Caco-2 (cell line): ENCODE results near the gene EXOC6. TPM values are rescaled to one million over a fixed set of nuclear protein-coding genes. Genes with fewer than 3 reads are reported as not detected.
A peak's percentile ranks its signal among the peaks of the same experiment; 100 is the strongest.

Experiments used
- BruUV-seq: library from RNA; stranded (reverse); fragments of 400-500 nt; replicated peaks from 2 replicates; lab custom pipeline; 2021; lab: Mats Ljungman, UMichigan
- CTCF ChIA-PET: fragments of 300-600 bp; sonication (Branson Sonifier 250); formaldehyde crosslinking; loops from one replicate; lab custom pipeline; 2022; ENCODE audit warnings: antibody characterized with exemption; lab: Charles Lee
- POLR2A ChIA-PET: fragments of 300-600 bp; sonication (Branson Sonifier 250); formaldehyde crosslinking; loops from one replicate; lab custom pipeline; 2022; ENCODE audit warnings: antibody characterized with exemption; lab: Charles Lee
- DNase-seq, 2 experiments: peaks; one replicate each; pipeline versions ENCODE4 v3.0.0 to v3.0.0-alpha.2; 2020 to 2022
- H3K27me3 ChIP-seq: replicated peaks from 2 replicates; pipeline ENCODE4 v1.6.0; 2011; ENCODE audit warnings: low read length; ENCODE audit not compliant: control insufficient read depth, insufficient read depth
- H3K36me3 ChIP-seq: 2 replicates; pipeline ENCODE4 v1.5.1; 2011; ENCODE audit warnings: low read length; ENCODE audit not compliant: control insufficient read depth, insufficient read depth
- H3K4me1 ChIP-seq: fragments of 250-450 bp; sonication (Bioruptor Pico); 2 replicates; pipeline ENCODE4 v1.5.1; 2020; ENCODE audit warnings: mild to moderate bottlenecking
- H3K4me3 ChIP-seq: 2 replicates; pipeline ENCODE4 v1.5.1; 2011; ENCODE audit warnings: low read depth, mild to moderate bottlenecking, control low read depth, low read length
- H3K9me3 ChIP-seq: fragments of 250-450 bp; sonication (Bioruptor Pico); 2 replicates; pipeline ENCODE4 v1.5.1; 2020; ENCODE audit warnings: mild to moderate bottlenecking, moderate library complexity
- H3K27ac Mint-ChIP-seq: one replicate; pipeline ENCODE4 v1.8.0; 2022; ENCODE audit warnings: mixed read lengths; ENCODE audit not compliant: unreplicated experiment
- H3K27me3 Mint-ChIP-seq: one replicate; pipeline ENCODE4 v1.8.0; 2022; ENCODE audit warnings: mixed read lengths; ENCODE audit not compliant: insufficient read depth, unreplicated experiment
- H3K36me3 Mint-ChIP-seq: one replicate; pipeline ENCODE4 v1.8.0; 2022; ENCODE audit warnings: mild to moderate bottlenecking, mixed read lengths; ENCODE audit not compliant: insufficient read depth, unreplicated experiment
- H3K4me1 Mint-ChIP-seq: one replicate; pipeline ENCODE4 v1.8.0; 2022; ENCODE audit warnings: low read depth, mixed read lengths; ENCODE audit not compliant: unreplicated experiment
- H3K4me3 Mint-ChIP-seq: one replicate; pipeline ENCODE4 v1.8.0; 2022; ENCODE audit warnings: mild to moderate bottlenecking, moderate library complexity, mixed read lengths; ENCODE audit not compliant: unreplicated experiment
- H3K9me3 Mint-ChIP-seq: one replicate; pipeline ENCODE4 v1.8.0; 2022; ENCODE audit warnings: mixed read lengths; ENCODE audit not compliant: unreplicated experiment
- intact Hi-C: fragments of 100-400 bp; cut with micrococcal nuclease; formaldehyde crosslinking; loops from one replicate; pipeline ENCODE4 v1.10.0; 2022; ENCODE audit not compliant: unreplicated experiment
- total RNA-seq: library from RNA; stranded (reverse); gene quantifications from 2 replicates; pipeline ENCODE4 v1.2.3, GENCODE V29; 2022
- TF ChIP-seq, protein P1 (sequence below), 2 experiments: fragments of 200-600 bp in 1 of 2; IDR thresholded peaks; 1 replicate in 1 of 2; 2 replicates in 1 of 2; pipeline versions ENCODE4 v1.5.1 to v1.8.0; 2011 to 2022; ENCODE audit warnings: antibody characterized with exemption in 1 of 2, control low read depth in 1 of 2, inconsistent platforms in 1 of 2, low read depth in 1 of 2, low read length in 1 of 2, mild to moderate bottlenecking in 1 of 2, moderate library complexity in 1 of 2; ENCODE audit not compliant: insufficient read depth in 1 of 2, severe bottlenecking in 1 of 2, unreplicated experiment in 1 of 2

EXOC6 gene
- total RNA-seq, 1 experiment from 2014 or later: 12.5 TPM

GRCh38 chr10:92810934-92811532, 37.3 kb upstream of the EXOC6 start:
- TF ChIP-seq, protein P1, sequence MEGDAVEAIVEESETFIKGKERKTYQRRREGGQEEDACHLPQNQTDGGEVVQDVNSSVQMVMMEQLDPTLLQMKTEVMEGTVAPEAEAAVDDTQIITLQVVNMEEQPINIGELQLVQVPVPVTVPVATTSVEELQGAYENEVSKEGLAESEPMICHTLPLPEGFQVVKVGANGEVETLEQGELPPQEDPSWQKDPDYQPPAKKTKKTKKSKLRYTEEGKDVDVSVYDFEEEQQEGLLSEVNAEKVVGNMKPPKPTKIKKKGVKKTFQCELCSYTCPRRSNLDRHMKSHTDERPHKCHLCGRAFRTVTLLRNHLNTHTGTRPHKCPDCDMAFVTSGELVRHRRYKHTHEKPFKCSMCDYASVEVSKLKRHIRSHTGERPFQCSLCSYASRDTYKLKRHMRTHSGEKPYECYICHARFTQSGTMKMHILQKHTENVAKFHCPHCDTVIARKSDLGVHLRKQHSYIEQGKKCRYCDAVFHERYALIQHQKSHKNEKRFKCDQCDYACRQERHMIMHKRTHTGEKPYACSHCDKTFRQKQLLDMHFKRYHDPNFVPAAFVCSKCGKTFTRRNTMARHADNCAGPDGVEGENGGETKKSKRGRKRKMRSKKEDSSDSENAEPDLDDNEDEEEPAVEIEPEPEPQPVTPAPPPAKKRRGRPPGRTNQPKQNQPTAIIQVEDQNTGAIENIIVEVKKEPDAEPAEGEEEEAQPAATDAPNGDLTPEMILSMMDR (IDR thresholded peaks at IDR 0.05; ENCODE audit: insufficient read depth in 1 of 2, low read depth in 1 of 2, low read length in 1 of 2, severe bottlenecking in 1 of 2, unreplicated experiment in 1 of 2): no peak
- Mint-ChIP-seq H3K36me3 (no peaks in the 10 kb centered on the region), H3K4me3 (no peak overlapping the region), H3K27ac (no peak overlapping the region), H3K27me3 (peaks cover 14% of the 10 kb centered on the region), H3K9me3 (no peaks in the 10 kb centered on the region), H3K4me1 (peaks cover 25% of the 10 kb centered on the region)
- Histone ChIP-seq H3K4me1 (peaks cover 16% of the 10 kb centered on the region), H3K9me3 (no peaks in the 10 kb centered on the region), H3K4me3 (no peak overlapping the region), H3K27me3 (peaks cover 3% of the 10 kb centered on the region; the same call in 1 of the 2 replicates), H3K36me3 (no peaks in the 10 kb centered on the region)
- BruUV-seq: no TSS peak
- DNase-seq: peak in 1 of 2 experiments; percentile 14
- POLR2A ChIA-PET: no interaction called here
- intact Hi-C loops: loop anchor here (5.0 to 10.0 kb wide), 2 partner anchors 54 to 116 kb away; no protein-coding TSS in a partner anchor
- CTCF ChIA-PET: no interaction called here

DNA sequence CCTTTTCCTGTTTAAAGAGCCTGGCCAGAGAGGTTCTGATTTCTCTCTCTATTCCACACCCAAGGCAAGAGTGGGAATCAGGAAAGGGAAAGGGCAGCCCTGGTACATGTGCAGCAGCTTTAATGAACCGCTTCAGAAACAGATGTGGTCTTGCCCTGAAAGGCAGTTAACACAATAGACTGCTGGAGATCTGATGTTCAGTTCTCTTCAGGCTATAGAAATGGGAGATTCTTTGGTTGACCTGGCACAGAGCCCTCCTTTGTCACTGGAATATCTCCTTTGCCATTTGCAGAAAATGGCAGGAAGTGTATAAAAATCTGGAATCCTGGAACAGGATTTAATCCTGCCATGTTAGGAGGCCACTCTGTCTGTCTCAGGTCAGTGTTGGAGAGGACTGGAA, 36.3 kb upstream of the EXOC6 start:
- ChIA-PET CTCF (no interaction called here), POLR2A (no interaction called here)
- no peak for DNase-seq
- TF ChIP-seq, protein P1 (IDR thresholded peaks at IDR 0.05; ENCODE audit: insufficient read depth in 1 of 2, low read depth in 1 of 2, low read length in 1 of 2, severe bottlenecking in 1 of 2, unreplicated experiment in 1 of 2): no peak
- intact Hi-C loops: loop anchor here (5.0 to 10.0 kb wide), 2 partner anchors 55 to 117 kb away; no protein-coding TSS in a partner anchor
- Mint-ChIP-seq H3K9me3 (no peaks in the 10 kb centered on the region), H3K27ac (no peak overlapping the region), H3K4me3 (no peak overlapping the region), H3K27me3 (peaks cover 14% of the 10 kb centered on the region), H3K36me3 (no peaks in the 10 kb centered on the region), H3K4me1 (peaks cover 19% of the 10 kb centered on the region)
- Histone ChIP-seq H3K9me3 (no peaks in the 10 kb centered on the region), H3K36me3 (no peaks in the 10 kb centered on the region), H3K4me3 (no peak overlapping the region), H3K27me3 (peaks cover 3% of the 10 kb centered on the region; the same call in 1 of the 2 replicates), H3K4me1 (peaks cover 16% of the 10 kb centered on the region)
- no TSS peak for BruUV-seq

DNA sequence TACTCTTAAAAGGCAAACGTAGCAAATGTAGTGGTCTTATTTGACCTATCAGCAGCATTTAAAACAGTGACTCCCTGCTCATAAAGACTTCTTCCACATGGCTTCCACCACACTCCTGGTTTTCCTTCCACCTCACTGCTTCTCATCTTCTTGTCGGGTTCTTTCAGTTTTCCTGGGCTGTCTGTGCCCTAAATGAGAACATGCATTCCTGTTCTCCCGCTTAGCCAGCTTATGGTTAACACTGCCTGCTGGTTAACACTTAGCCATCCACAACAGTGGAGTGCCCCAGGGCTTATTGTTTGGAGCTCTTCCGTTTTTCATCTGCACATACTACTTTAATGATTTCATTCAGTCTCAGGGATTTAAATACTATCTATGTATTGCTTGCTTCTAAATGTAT, 34.3 kb upstream of the EXOC6 start:
- H3K4me3 Mint-ChIP-seq: no peak overlapping the region
- no peak overlapping the region for H3K27ac Mint-ChIP-seq
- H3K36me3 Mint-ChIP-seq: no peaks in the 10 kb centered on the region
- peaks cover 16% of the 10 kb centered on the region for H3K4me1 ChIP-seq
- no peaks in the 10 kb centered on the region for H3K9me3 Mint-ChIP-seq
- TF ChIP-seq, protein P1 (IDR thresholded peaks at IDR 0.05; ENCODE audit: insufficient read depth in 1 of 2, low read depth in 1 of 2, low read length in 1 of 2, severe bottlenecking in 1 of 2, unreplicated experiment in 1 of 2): no peak
- ChIA-PET POLR2A (no interaction called here), CTCF (no interaction called here)
- peaks cover 19% of the 10 kb centered on the region for H3K4me1 Mint-ChIP-seq
- H3K36me3 ChIP-seq: no peaks in the 10 kb centered on the region
- H3K27me3 ChIP-seq: peaks cover 3% of the 10 kb centered on the region; the same call in 1 of the 2 replicates
- no peak overlapping the region for H3K4me3 ChIP-seq
- no peaks in the 10 kb centered on the region for H3K9me3 ChIP-seq
- BruUV-seq: no TSS peak
- no peak for DNase-seq
- intact Hi-C loops: loop anchor here (5.0 to 10.0 kb wide), 2 partner anchors 57 to 119 kb away; no protein-coding TSS in a partner anchor
- H3K27me3 Mint-ChIP-seq: peaks cover 10% of the 10 kb centered on the region
